CD4-positive, alpha-beta T cell (primary cell): ENCODE data around the gene EPB41L3. TPM values are rescaled to one million over a fixed set of nuclear protein-coding genes. Genes with fewer than 3 reads are reported as not detected.

Experiments used
- ATAC-seq: fragments of 200-7000 bp; cut with Tn5 transposase; one replicate; pipeline ENCODE4 v1.10.0; 2022; ENCODE audit warnings: mild to moderate bottlenecking; ENCODE audit not compliant: poor library complexity
- CTCF ChIA-PET: fragments of 350-600 bp; sonication (Branson Sonifier 250); formaldehyde crosslinking; loops from one replicate; lab custom pipeline; 2021; ENCODE audit warnings: antibody characterized with exemption, inconsistent platforms; lab: Charles Lee
- POLR2A ChIA-PET: fragments of 350-600 bp; sonication (Branson Sonifier 250); formaldehyde crosslinking; loops from one replicate; lab custom pipeline; 2021; ENCODE audit warnings: antibody characterized with exemption, inconsistent platforms; lab: Charles Lee
- DNase-seq, 14 experiments: peaks; one replicate each; pipeline ENCODE4 v3.0.0-alpha.2; 2013 to 2020; ENCODE audit warnings: mixed read lengths in 2 of 14
- H3K27ac ChIP-seq, 2 donors: one replicate each; pipeline versions ENCODE4 v1.5.1 to v1.7.0; 2013; ENCODE audit warnings: low read length in 2 of 2, low read depth in 1 of 2, mild to moderate bottlenecking in 1 of 2
- H3K27me3 ChIP-seq, 2 experiments: 1 replicate in 1 of 2; 2 replicates in 1 of 2; pipeline versions ENCODE4 v1.6.1 to v1.7.0; 2013; ENCODE audit warnings: low read length in 2 of 2, control low read depth in 1 of 2, mild to moderate bottlenecking in 1 of 2, moderate library complexity in 1 of 2; ENCODE audit not compliant: insufficient read depth in 2 of 2, control insufficient read depth in 1 of 2
- H3K36me3 ChIP-seq: one replicate; pipeline ENCODE4 v1.6.1; 2013; ENCODE audit warnings: low read length, control low read depth; ENCODE audit not compliant: insufficient read depth
- H3K4me1 ChIP-seq: one replicate; pipeline ENCODE4 v1.6.1; 2013; ENCODE audit warnings: low read length, control low read depth; ENCODE audit not compliant: insufficient read depth
- H3K4me3 ChIP-seq: one replicate; pipeline ENCODE4 v1.5.1; 2013; ENCODE audit warnings: mild to moderate bottlenecking, low read length, moderate library complexity
- H3K9me3 ChIP-seq, 2 experiments: 1 replicate in 1 of 2; 2 replicates in 1 of 2; pipeline versions ENCODE4 v1.6.1 to v1.7.0; 2013; ENCODE audit warnings: low read length in 2 of 2, mild to moderate bottlenecking in 2 of 2, control low read depth in 1 of 2, moderate library complexity in 1 of 2; ENCODE audit not compliant: control insufficient read depth in 1 of 2, insufficient read depth in 1 of 2
- H3K27ac Mint-ChIP-seq: one replicate; pipeline ENCODE4 v1.8.0; 2020; ENCODE audit warnings: mixed read lengths
- H3K27me3 Mint-ChIP-seq: one replicate; pipeline ENCODE4 v1.8.0; 2021; ENCODE audit warnings: mixed read lengths
- H3K36me3 Mint-ChIP-seq: one replicate; pipeline ENCODE4 v1.8.0; 2021; ENCODE audit warnings: low read depth, mixed read lengths
- H3K4me1 Mint-ChIP-seq: one replicate; pipeline ENCODE4 v1.8.0; 2021; ENCODE audit warnings: low read depth, mixed read lengths
- H3K4me3 Mint-ChIP-seq: one replicate; pipeline ENCODE4 v1.8.0; 2020; ENCODE audit warnings: mild to moderate bottlenecking, mixed read lengths
- H3K9me3 Mint-ChIP-seq: one replicate; pipeline ENCODE4 v1.8.0; 2020; ENCODE audit warnings: mixed read lengths
- CTCF ChIP-seq: fragments of 200-600 bp; IDR thresholded peaks from one replicate; pipeline ENCODE4 v1.8.0; 2022; ENCODE audit warnings: antibody characterized with exemption, mild to moderate bottlenecking
- intact Hi-C, 2 experiments: fragments of 100-400 bp; cut with DNase I in 1 of 2; cut with micrococcal nuclease in 1 of 2; formaldehyde crosslinking; loops; one replicate each; pipeline versions ENCODE4 v1.15.1 to v1.9.0; 2023 to 2025; cut with DNase I, micrococcal nuclease
- total RNA-seq, 174 experiments: library from RNA in 2 of 174; stranded (reverse) in 2 of 174; gene quantifications; one replicate each; pipeline ENCODE4 v1.2.3 and lab custom pipeline; 2021 to 2026

Gene EPB41L3
- total RNA-seq, 2 experiments from 2014 or later, result 10.9 to 11.2 TPM

DNA sequence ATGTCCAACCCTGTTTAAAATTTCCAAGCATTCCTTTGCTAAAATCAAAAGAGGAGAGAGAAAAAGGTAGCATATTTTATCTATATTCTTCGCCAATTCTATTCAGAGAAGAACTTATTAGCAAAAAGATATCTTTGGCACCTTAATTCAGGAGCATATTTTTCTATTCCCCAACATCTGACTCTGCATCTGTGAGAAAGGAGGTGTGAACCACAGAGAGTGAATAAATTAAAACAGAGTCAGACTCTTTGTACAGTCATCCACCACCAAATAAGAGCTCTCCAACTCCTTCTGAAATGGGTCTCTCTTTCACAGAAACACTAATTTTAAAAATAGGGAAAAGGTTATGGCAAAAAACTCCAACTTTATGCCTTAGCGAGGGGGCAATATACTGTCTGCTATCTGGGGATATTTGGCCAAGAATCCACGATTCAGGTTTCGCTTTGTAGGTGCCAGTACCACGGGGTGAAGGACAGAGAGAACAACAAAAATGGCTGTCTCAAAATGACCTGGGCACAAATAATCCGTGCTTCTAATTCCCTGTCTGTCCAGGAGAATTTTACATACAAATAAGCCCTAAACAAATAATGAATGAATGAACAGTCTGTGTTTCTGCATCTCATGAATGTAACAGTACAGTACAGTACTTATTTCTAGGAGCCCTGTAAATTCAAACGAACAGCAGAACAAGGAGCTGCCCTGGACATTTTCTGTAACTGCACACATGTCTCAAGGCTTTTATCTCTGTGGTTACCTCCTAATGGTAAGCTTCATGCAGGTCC is 43.4 kb downstream of the EPB41L3 start:
- intact Hi-C loops, result no loop called here
- CTCF ChIA-PET, result no interaction called here
- H3K9me3 Mint-ChIP-seq, result no peaks in the 10 kb centered on the region

GRCh38 chr18:5498452-5498851 is 45.3 kb downstream of the EPB41L3 start:
- no peaks in the 10 kb centered on the region for H3K27me3 Mint-ChIP-seq
- intact Hi-C loops, result no loop called here
- H3K27ac Mint-ChIP-seq, result no peak overlapping the region
- H3K4me1 ChIP-seq, result no peaks in the 10 kb centered on the region
- no peak overlapping the region for H3K4me3 Mint-ChIP-seq
- no peak for DNase-seq
- CTCF ChIA-PET, result no interaction called here
- no peak for TF ChIP-seq CTCF
- H3K36me3 Mint-ChIP-seq, result no peaks in the 10 kb centered on the region
- no peak overlapping the region for H3K27ac ChIP-seq
- no peaks in the 10 kb centered on the region for H3K9me3 ChIP-seq
- no peak overlapping the region for H3K4me3 ChIP-seq
- H3K27me3 ChIP-seq, result no peaks in the 10 kb centered on the region
- no peaks in the 10 kb centered on the region for H3K9me3 Mint-ChIP-seq
- no peaks in the 10 kb centered on the region for H3K36me3 ChIP-seq
- POLR2A ChIA-PET, result no interaction called here
- no peak for ATAC-seq
- peaks cover 4% of the 10 kb centered on the region for H3K4me1 Mint-ChIP-seq

More for the DNA sequence above, 43.4 kb downstream of the EPB41L3 start:
- ATAC-seq, result no peak
- no peak for TF ChIP-seq CTCF
- H3K36me3 Mint-ChIP-seq, result no peaks in the 10 kb centered on the region
- H3K36me3 ChIP-seq, result no peaks in the 10 kb centered on the region
- POLR2A ChIA-PET, result no interaction called here
- H3K4me3 ChIP-seq, result no peak overlapping the region
- H3K4me1 Mint-ChIP-seq, result peaks cover 4% of the 10 kb centered on the region
- H3K27ac ChIP-seq, result no peak overlapping the region
- no peaks in the 10 kb centered on the region for H3K4me1 ChIP-seq
- peaks cover 9% of the 10 kb centered on the region for H3K27me3 Mint-ChIP-seq
- H3K4me3 Mint-ChIP-seq, result no peak overlapping the region
- H3K27me3 ChIP-seq, result no peaks in the 10 kb centered on the region
- H3K27ac Mint-ChIP-seq, result no peak overlapping the region
- H3K9me3 ChIP-seq, result no peaks in the 10 kb centered on the region
- DNase-seq, result no peak

DNA sequence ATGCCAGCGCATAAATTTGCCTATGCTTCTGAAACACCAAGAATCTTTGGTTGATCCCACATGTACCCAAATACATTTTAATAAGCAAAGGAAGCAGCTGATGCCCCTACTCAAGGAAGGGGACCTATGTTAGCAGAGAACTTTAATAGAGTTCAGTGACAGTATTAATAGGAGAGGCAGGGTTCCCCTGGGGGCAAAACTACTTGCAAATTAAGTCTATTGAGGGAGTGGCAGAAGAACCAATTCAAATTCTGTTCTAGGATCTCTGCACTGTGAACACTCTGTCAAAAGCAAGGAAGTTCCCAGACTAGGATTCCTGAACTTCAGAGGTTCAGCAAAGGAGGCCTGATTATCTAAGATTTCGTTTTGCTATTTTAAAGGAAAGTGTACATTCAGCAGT is 47.5 kb downstream of the EPB41L3 start:
- intact Hi-C loops, result no loop called here
- no peak overlapping the region for H3K27ac ChIP-seq
- DNase-seq, result no peak
- Mint-ChIP-seq H3K36me3 (no peaks in the 10 kb centered on the region), H3K9me3 (no peaks in the 10 kb centered on the region), H3K27me3 (no peaks in the 10 kb centered on the region), H3K4me1 (no peaks in the 10 kb centered on the region), H3K4me3 (no peak overlapping the region), H3K27ac (no peak overlapping the region)
- no peak for TF ChIP-seq CTCF
- ATAC-seq, result no peak
- CTCF ChIA-PET, result no interaction called here
- H3K27me3 ChIP-seq, result no peaks in the 10 kb centered on the region
- H3K4me1 ChIP-seq, result no peaks in the 10 kb centered on the region
- POLR2A ChIA-PET, result no interaction called here
- H3K36me3 ChIP-seq, result no peaks in the 10 kb centered on the region
- no peak overlapping the region for H3K4me3 ChIP-seq
- no peaks in the 10 kb centered on the region for H3K9me3 ChIP-seq
